ENCODE data around the gene LTBP2. TPM values are rescaled to one million over a fixed set of nuclear protein-coding genes. Genes with fewer than 3 reads are reported as not detected.

LTBP2 gene
- polyA plus RNA-seq, 2 of the 4 experiments (the other 2 are of a cell fraction) = 4.9 to 14.4 TPM

GRCh38 chr14:74546416-74546815 lies 65.6 kb downstream of the LTBP2 start (continued):
- no peak for TF ChIP-seq KDM5A (IDR thresholded peaks at IDR 0.05)
- no peak for TF ChIP-seq BHLHE40 (IDR thresholded peaks at IDR 0.05; ENCODE audit: low read depth, low read length)
- TF ChIP-seq, protein P1, sequence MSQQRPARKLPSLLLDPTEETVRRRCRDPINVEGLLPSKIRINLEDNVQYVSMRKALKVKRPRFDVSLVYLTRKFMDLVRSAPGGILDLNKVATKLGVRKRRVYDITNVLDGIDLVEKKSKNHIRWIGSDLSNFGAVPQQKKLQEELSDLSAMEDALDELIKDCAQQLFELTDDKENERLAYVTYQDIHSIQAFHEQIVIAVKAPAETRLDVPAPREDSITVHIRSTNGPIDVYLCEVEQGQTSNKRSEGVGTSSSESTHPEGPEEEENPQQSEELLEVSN (IDR thresholded peaks at IDR 0.05; ENCODE audit: borderline replicate concordance, low read depth) = no peak
- TF ChIP-seq HEYL (CRISPR knock-in tag; IDR thresholded peaks at IDR 0.05) = no peak
- TF ChIP-seq HOXB5 (CRISPR knock-in tag; IDR thresholded peaks at IDR 0.05) = no peak
- TF ChIP-seq RCOR1 (IDR thresholded peaks at IDR 0.05; ENCODE audit: low read depth, low read length) = no peak
- TF ChIP-seq, protein P2, sequence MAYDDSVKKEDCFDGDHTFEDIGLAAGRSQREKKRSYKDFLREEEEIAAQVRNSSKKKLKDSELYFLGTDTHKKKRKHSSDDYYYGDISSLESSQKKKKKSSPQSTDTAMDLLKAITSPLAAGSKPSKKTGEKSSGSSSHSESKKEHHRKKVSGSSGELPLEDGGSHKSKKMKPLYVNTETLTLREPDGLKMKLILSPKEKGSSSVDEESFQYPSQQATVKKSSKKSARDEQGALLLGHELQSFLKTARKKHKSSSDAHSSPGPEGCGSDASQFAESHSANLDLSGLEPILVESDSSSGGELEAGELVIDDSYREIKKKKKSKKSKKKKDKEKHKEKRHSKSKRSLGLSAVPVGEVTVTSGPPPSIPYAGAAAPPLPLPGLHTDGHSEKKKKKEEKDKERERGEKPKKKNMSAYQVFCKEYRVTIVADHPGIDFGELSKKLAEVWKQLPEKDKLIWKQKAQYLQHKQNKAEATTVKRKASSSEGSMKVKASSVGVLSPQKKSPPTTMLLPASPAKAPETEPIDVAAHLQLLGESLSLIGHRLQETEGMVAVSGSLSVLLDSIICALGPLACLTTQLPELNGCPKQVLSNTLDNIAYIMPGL (CRISPR knock-in tag; IDR thresholded peaks at IDR 0.05; ENCODE audit: borderline replicate concordance) = no peak

GRCh38 chr14:74545386-74545785 lies 66.7 kb downstream of the LTBP2 start:
- no peak for FAIRE-seq
- 75% methylated on average over 4 of the region's 4 CpGs for WGBS (ENCODE audit: missing lambda C conversion rate)
- no peak overlapping the region for H3K4me3 ChIP-seq
- ChIA-PET CTCF (interaction anchor here (2.1 kb wide), 1 partner anchor 44 kb away, joined by 8 read pairs; no protein-coding TSS in a partner anchor), POLR2A (no interaction called here)
- H3K4me1 ChIP-seq = peaks cover 6% of the 10 kb centered on the region; the same call in 2 of the 3 replicates
- no peaks in the 10 kb centered on the region for H3K9me3 ChIP-seq
- H3K27ac ChIP-seq = no peak overlapping the region
- DNase-seq (ENCODE audit: low read depth in 1 of 2, low spot score in 1 of 2) = no peak
- no peak for ATAC-seq
- TF ChIP-seq ZSCAN20 (CRISPR knock-in tag; IDR thresholded peaks at IDR 0.05) (no peak), ESRRA (IDR thresholded peaks at IDR 0.05; ENCODE audit: borderline replicate concordance, low read length) (no peak), MAFK (IDR thresholded peaks at IDR 0.05; ENCODE audit: partially characterized antibody) (no peak), FOSL2 (IDR thresholded peaks at IDR 0.05) (no peak), FOSL2 (CRISPR knock-in tag; IDR thresholded peaks at IDR 0.05) (no peak), PHF8 (IDR thresholded peaks at IDR 0.05; ENCODE audit: borderline replicate concordance, low read depth) (no peak), POLR2AphosphoS2 (conservative IDR thresholded peaks at IDR 0.05; ENCODE audit: low read length) (no peak), EP300 (IDR thresholded peaks at IDR 0.05) (no peak), ZC3H11A (IDR thresholded peaks at IDR 0.05) (no peak), TP53 (CRISPR knock-in tag; IDR thresholded peaks at IDR 0.05) (no peak), MAZ (IDR thresholded peaks at IDR 0.05; ENCODE audit: borderline replicate concordance, low read depth, low read length) (no peak), PBX3 (IDR thresholded peaks at IDR 0.05) (no peak), HEYL (CRISPR knock-in tag; IDR thresholded peaks at IDR 0.05) (no peak), CEBPB (IDR thresholded peaks at IDR 0.05) (no peak), HOXA7 (CRISPR knock-in tag; IDR thresholded peaks at IDR 0.05) (no peak), POLR2A (IDR thresholded peaks at IDR 0.05; ENCODE audit: low read length) (no peak), CBX8 (IDR thresholded peaks at IDR 0.05) (no peak), SREBF2 (IDR thresholded peaks at IDR 0.05) (no peak)
- TF ChIP-seq, protein P3, sequence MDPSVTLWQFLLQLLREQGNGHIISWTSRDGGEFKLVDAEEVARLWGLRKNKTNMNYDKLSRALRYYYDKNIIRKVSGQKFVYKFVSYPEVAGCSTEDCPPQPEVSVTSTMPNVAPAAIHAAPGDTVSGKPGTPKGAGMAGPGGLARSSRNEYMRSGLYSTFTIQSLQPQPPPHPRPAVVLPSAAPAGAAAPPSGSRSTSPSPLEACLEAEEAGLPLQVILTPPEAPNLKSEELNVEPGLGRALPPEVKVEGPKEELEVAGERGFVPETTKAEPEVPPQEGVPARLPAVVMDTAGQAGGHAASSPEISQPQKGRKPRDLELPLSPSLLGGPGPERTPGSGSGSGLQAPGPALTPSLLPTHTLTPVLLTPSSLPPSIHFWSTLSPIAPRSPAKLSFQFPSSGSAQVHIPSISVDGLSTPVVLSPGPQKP (IDR thresholded peaks at IDR 0.05; ENCODE audit: low read depth, low read length) = no peak
- TF ChIP-seq, protein P4, sequence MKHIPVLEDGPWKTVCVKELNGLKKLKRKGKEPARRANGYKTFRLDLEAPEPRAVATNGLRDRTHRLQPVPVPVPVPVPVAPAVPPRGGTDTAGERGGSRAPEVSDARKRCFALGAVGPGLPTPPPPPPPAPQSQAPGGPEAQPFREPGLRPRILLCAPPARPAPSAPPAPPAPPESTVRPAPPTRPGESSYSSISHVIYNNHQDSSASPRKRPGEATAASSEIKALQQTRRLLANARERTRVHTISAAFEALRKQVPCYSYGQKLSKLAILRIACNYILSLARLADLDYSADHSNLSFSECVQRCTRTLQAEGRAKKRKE (CRISPR knock-in tag; IDR thresholded peaks at IDR 0.05; ENCODE audit: low read depth) = no peak
- no peak overlapping the region for H3K4me2 ChIP-seq
